Endothelial cell of umbilical vein (primary cell): ENCODE measurements around the gene PTH1R. TPM values are rescaled to one million over a fixed set of nuclear protein-coding genes. Genes with fewer than 3 reads are reported as not detected.

Experiments used
- BruUV-seq: library from RNA; stranded (reverse); fragments of 400-500 nt; replicated peaks from 2 replicates; lab custom pipeline; 2021; lab: Mats Ljungman, UMichigan
- CTCF ChIA-PET: fragments of 300-600, 350-600 bp; sonication (Branson Sonifier 250); formaldehyde crosslinking; loops from one replicate; lab custom pipeline; 2021; ENCODE audit warnings: antibody characterized with exemption, inconsistent platforms; lab: Charles Lee
- POLR2A ChIA-PET: fragments of 300-600, 350-600 bp; sonication (Branson Sonifier 250); formaldehyde crosslinking; loops from one replicate; lab custom pipeline; 2021; ENCODE audit warnings: antibody characterized with exemption, inconsistent platforms; lab: Charles Lee
- DNase-seq: peaks from one replicate; pipeline ENCODE4 v3.0.0-alpha.2; 2011; ENCODE audit warnings: low read depth, low spot score
- FAIRE-seq: peaks from 2 replicates; lab custom pipeline; 2011; peaks lifted over from hg19 to GRCh38; lab: Jason Lieb, UNC
- H2AFZ ChIP-seq: 2 replicates; pipeline ENCODE4 v1.6.0; 2012; ENCODE audit warnings: low read depth, low read length, control low read depth, inconsistent platforms
- H3K27ac ChIP-seq: 2 replicates; pipeline ENCODE4 v1.5.1; 2011; ENCODE audit warnings: low read depth, mild to moderate bottlenecking, control low read depth, low read length, moderate library complexity; ENCODE audit not compliant: insufficient read depth
- H3K27me3 ChIP-seq, 2 experiments: 2 replicates each; pipeline versions ENCODE4 v1.6.0 to v1.6.1; 2011; ENCODE audit warnings: low read length in 2 of 2, mixed read lengths in 1 of 2; ENCODE audit not compliant: control insufficient read depth in 2 of 2, insufficient read depth in 2 of 2
- H3K36me3 ChIP-seq, 2 experiments: 2 replicates in 1 of 2; 3 replicates in 1 of 2; pipeline ENCODE4 v1.5.1; 2011; ENCODE audit warnings: low read length in 2 of 2, mild to moderate bottlenecking in 1 of 2, moderate library complexity in 1 of 2; ENCODE audit not compliant: control insufficient read depth in 2 of 2, insufficient read depth in 2 of 2; ENCODE audit errors: extremely low read depth in 1 of 2
- H3K4me1 ChIP-seq: 3 replicates; pipeline ENCODE4 v1.5.1; 2011; ENCODE audit warnings: mild to moderate bottlenecking, low read length; ENCODE audit not compliant: control insufficient read depth, insufficient read depth; ENCODE audit errors: extremely low read depth
- H3K4me2 ChIP-seq: 2 replicates; pipeline ENCODE4 v1.6.1; 2011; ENCODE audit warnings: low read length, control low read depth, mixed read lengths; ENCODE audit not compliant: insufficient read depth
- H3K4me3 ChIP-seq, 3 experiments: fragments of 200-600 bp in 1 of 3; sonication (generic), shearing (Covaris generic) in 1 of 3; replicated peaks in 1 of 3; 2 replicates each; pipeline ENCODE4 v1.5.1; 2011 to 2016; ENCODE audit warnings: control low read depth in 3 of 3, low read length in 3 of 3, mild to moderate bottlenecking in 2 of 3, inconsistent platforms in 1 of 3, low read depth in 1 of 3, moderate library complexity in 1 of 3; ENCODE audit not compliant: insufficient read depth in 1 of 3
- H3K79me2 ChIP-seq: 2 replicates; pipeline ENCODE4 v1.6.0; 2012; ENCODE audit warnings: low read length, inconsistent platforms; ENCODE audit not compliant: control insufficient read depth, insufficient read depth
- H3K9ac ChIP-seq: replicated peaks from 2 replicates; pipeline ENCODE3; 2011; ENCODE audit warnings: low read length, control low read depth; ENCODE audit not compliant: insufficient read depth; ENCODE audit errors: extremely low read depth
- H3K9me1 ChIP-seq: replicated peaks from 3 replicates; pipeline ENCODE4 v1.6.0; 2011; ENCODE audit warnings: mild to moderate bottlenecking, low read length; ENCODE audit not compliant: control insufficient read depth, insufficient read depth; ENCODE audit errors: extremely low read depth
- H3K9me3 ChIP-seq: replicated peaks from 2 replicates; pipeline ENCODE4 v1.5.1; 2012; ENCODE audit warnings: low read length, inconsistent platforms; ENCODE audit not compliant: control insufficient read depth, insufficient read depth
- H4K20me1 ChIP-seq: replicated peaks from 2 replicates; pipeline ENCODE3; 2011; ENCODE audit warnings: mild to moderate bottlenecking, low read length; ENCODE audit not compliant: control insufficient read depth, insufficient read depth; ENCODE audit errors: extremely low read depth
- CTCF ChIP-seq, 2 donors: IDR thresholded peaks; 1 replicate in 1 of 2; 2 replicates in 1 of 2; pipeline ENCODE4 v1.5.1; 2011; ENCODE audit warnings: low read length in 2 of 2, mild to moderate bottlenecking in 2 of 2, moderate library complexity in 2 of 2, control low read depth in 1 of 2, inconsistent platforms in 1 of 2, low read depth in 1 of 2; ENCODE audit not compliant: insufficient read depth in 1 of 2; ENCODE audit errors: extremely low read depth in 1 of 2
- EZH2 ChIP-seq: IDR thresholded peaks from 2 replicates; pipeline ENCODE4 v1.6.1; 2012; ENCODE audit warnings: borderline replicate concordance, low read depth, mild to moderate bottlenecking, moderate library complexity, low read length, inconsistent platforms; ENCODE audit not compliant: severe bottlenecking
- FOS ChIP-seq: IDR thresholded peaks from 2 replicates; pipeline ENCODE4 v1.6.1; 2011; ENCODE audit warnings: mild to moderate bottlenecking, low read length, moderate library complexity, borderline replicate concordance; ENCODE audit not compliant: insufficient read depth
- GATA2 ChIP-seq: IDR thresholded peaks from 2 replicates; pipeline ENCODE4 v1.7.0; 2011; ENCODE audit warnings: low read depth, mild to moderate bottlenecking, moderate library complexity, mixed read lengths, low read length; ENCODE audit not compliant: insufficient read length, insufficient read depth
- JUN ChIP-seq: IDR thresholded peaks from 2 replicates; pipeline ENCODE4 v1.6.1; 2011; ENCODE audit warnings: borderline replicate concordance, low read depth; ENCODE audit not compliant: insufficient read length, insufficient read depth
- MAX ChIP-seq: IDR thresholded peaks from 2 replicates; pipeline ENCODE4 v1.6.1; 2011; ENCODE audit not compliant: insufficient read depth, insufficient read length
- MYC ChIP-seq: IDR thresholded peaks from one replicate; pipeline ENCODE4 v1.6.1; 2011; ENCODE audit warnings: mild to moderate bottlenecking, low read depth, low read length
- POLR2A ChIP-seq: IDR thresholded peaks from 2 replicates; pipeline ENCODE4 v1.6.1; 2012; ENCODE audit warnings: low read depth, mild to moderate bottlenecking, control low read depth, low read length
- POLR2AphosphoS5 ChIP-seq: IDR thresholded peaks from 2 replicates; pipeline ENCODE4 v1.6.1; 2012; ENCODE audit warnings: low read depth, mild to moderate bottlenecking, control low read depth, low read length, moderate library complexity; ENCODE audit not compliant: insufficient read depth
- dilution Hi-C: fragments of 300-500 bp; cut with MboI; formaldehyde crosslinking; loops from one replicate; pipeline ENCODE4 v1.15.0; 2019; ENCODE audit warnings: low sequenced_read_pairs; ENCODE audit not compliant: extremely low pct_ligation_motif_present
- intact Hi-C: fragments of 100-400 bp; cut with micrococcal nuclease; formaldehyde crosslinking; loops from one replicate; pipeline ENCODE4 v1.10.0; 2022
- polyA plus RNA-seq, 4 experiments: library from polyadenylated mRNA; depleted of rRNA in 3 of 4; stranded (reverse) in 3 of 4; unstranded in 1 of 4; fragments of >200 nt; gene quantifications; 2 replicates each; pipeline versions ENCODE4 v1.2.1 to v1.2.3, GENCODE V29; 2011 to 2012; ENCODE audit warnings: missing spikeins in 1 of 4
- total RNA-seq: library from RNA; stranded (reverse); gene quantifications from 2 replicates; pipeline ENCODE4 v1.2.3, GENCODE V29; 2021

The PTH1R gene
- total and polyA plus RNA-seq, 2 donors (not counting 3 experiments of a cell fraction or from before 2014, with no cell fraction given), result 0.08 to 0.46 TPM

- Histone ChIP-seq H3K4me3 (no peak overlapping the region), H4K20me1 (no peaks in the 10 kb centered on the region), H3K9ac (no peak overlapping the region), H3K36me3 (no peaks in the 10 kb centered on the region), H2AFZ (no peak overlapping the region), H3K27me3 (no peaks in the 10 kb centered on the region), H3K9me3 (no peaks in the 10 kb centered on the region), H3K79me2 (no peaks in the 10 kb centered on the region), H3K4me1 (peaks cover 12% of the 10 kb centered on the region), H3K9me1 (no peaks in the 10 kb centered on the region), H3K27ac (no peak overlapping the region), H3K4me2 (no peak overlapping the region)
- TF ChIP-seq POLR2A, result no peak
- no peak for TF ChIP-seq JUN
- ChIA-PET POLR2A (no interaction called here), CTCF (no interaction called here)
- dilution Hi-C loops (no loop called here), intact Hi-C loops (no loop called here)
- DNase-seq, result no peak
- no peak for FAIRE-seq
- BruUV-seq, result no TSS peak
Observed at GRCh38 chr3:46904303-46905212, 27.0 kb downstream of the PTH1R start.

- no peak overlapping the region for H3K4me2 ChIP-seq
- BruUV-seq, result no TSS peak
- no peaks in the 10 kb centered on the region for H3K9me3 ChIP-seq
- intact Hi-C loops (no loop called here), dilution Hi-C loops (no loop called here)
- H3K4me1 ChIP-seq, result peaks cover 12% of the 10 kb centered on the region
- H3K27me3 ChIP-seq, result no peaks in the 10 kb centered on the region
- no peaks in the 10 kb centered on the region for H3K9me1 ChIP-seq
- no peaks in the 10 kb centered on the region for H3K36me3 ChIP-seq
- no peak for TF ChIP-seq POLR2A
- TF ChIP-seq MYC, result no peak
- no peak for TF ChIP-seq CTCF (IDR thresholded peaks at IDR 0.05; ENCODE audit: extremely low read depth in 1 of 2, insufficient read depth in 1 of 2, low read depth in 1 of 2, low read length in 2 of 2)
- no peak for TF ChIP-seq MAX
- no peak for TF ChIP-seq FOS
- TF ChIP-seq GATA2, result no peak
- no peak for TF ChIP-seq EZH2
- no peak for TF ChIP-seq JUN
- no peak for TF ChIP-seq POLR2AphosphoS5
- DNase-seq (no peak), FAIRE-seq (no peak)
- H3K9ac ChIP-seq, result no peak overlapping the region
- no peaks in the 10 kb centered on the region for H3K79me2 ChIP-seq
- no peak overlapping the region for H3K27ac ChIP-seq
- ChIA-PET CTCF (no interaction called here), POLR2A (no interaction called here)
- H3K4me3 ChIP-seq, result no peak overlapping the region
- no peak overlapping the region for H2AFZ ChIP-seq
- H4K20me1 ChIP-seq, result no peaks in the 10 kb centered on the region
Observed at GRCh38 chr3:46905213-46905560, 27.7 kb downstream of the PTH1R start.
